ENCODE data around the gene CTR9.

GRCh38 chr11:10779086-10779485, 28.0 kb downstream of the CTR9 start:
- no peak for TF ChIP-seq CTCF (IDR thresholded peaks at IDR 0.05)
- no peak for TF ChIP-seq POLR2A (IDR thresholded peaks at IDR 0.05)
- TF ChIP-seq EP300 (IDR thresholded peaks at IDR 0.05) = no peak

All from suprapubic skin (tissue), 3 donors.